Gastrocnemius medialis (tissue), 4 donors: ENCODE results near the gene HTR2A.

ENCODE experiments used
- CTCF ChIP-seq, 5 experiments: fragments of 450-650 bp in 3 of 5; fragments of 200-600 bp in 2 of 5; sonication (generic) in 2 of 5; IDR thresholded peaks in 4 of 5; conservative IDR thresholded peaks in 1 of 5; 1 replicate in 4 of 5; 2 replicates in 1 of 5; pipeline ENCODE4 v1.5.1; 2016 to 2019; ENCODE audit warnings: antibody characterized with exemption in 5 of 5, mild to moderate bottlenecking in 3 of 5, moderate library complexity in 3 of 5
- POLR2A ChIP-seq, 2 donors: fragments of 450-650 bp; IDR thresholded peaks; one replicate each; pipeline ENCODE4 v1.6.1; 2017; ENCODE audit warnings: antibody characterized with exemption in 2 of 2, mild to moderate bottlenecking in 2 of 2, moderate library complexity in 2 of 2

- TF ChIP-seq CTCF (IDR thresholded peaks at IDR 0.05 in 4 of 5, conservative IDR thresholded peaks at IDR 0.05 in 1 of 5), result no peak
- TF ChIP-seq POLR2A (IDR thresholded peaks at IDR 0.05), result no peak
Measured at GRCh38 chr13:46885018-46885417, 11.8 kb downstream of the HTR2A start.
